ENCODE measurements around the gene CCNY. TPM values are rescaled to one million over a fixed set of nuclear protein-coding genes. Genes with fewer than 3 reads are reported as not detected.

The CCNY gene
- total and polyA plus RNA-seq, 4 donors, result 57.7 to 112 (median 76.1) TPM

GRCh38 chr10:35375091-35375765, 38.9 kb downstream of the CCNY start:
- H3K4me3 ChIP-seq (ENCODE audit: low read depth, low read length), result no peak overlapping the region
- no peak overlapping the region for H3K27ac ChIP-seq (ENCODE audit: low read depth, low read length)
- H3K36me3 ChIP-seq (ENCODE audit: control insufficient read depth, insufficient read depth, low read length), result no peaks in the 10 kb centered on the region
- no peaks in the 10 kb centered on the region for H3K27me3 ChIP-seq (ENCODE audit: control insufficient read depth, insufficient read depth, low read length)
- H3K9me3 ChIP-seq (ENCODE audit: control insufficient read depth, insufficient read depth, low read length), result no peaks in the 10 kb centered on the region
- peaks cover 4% of the 10 kb centered on the region for H3K4me1 ChIP-seq (ENCODE audit: control insufficient read depth, insufficient read depth, low read length)
- no CpG with 5 or more reads among the region's 1 CpG for WGBS (ENCODE audit: insufficient coverage)
- DNase-seq (ENCODE audit: low read depth in 4 of 6, low spot score in 6 of 6), result no peak

- H3K9me3 ChIP-seq (ENCODE audit: control insufficient read depth, insufficient read depth, low read length), result no peaks in the 10 kb centered on the region
- H3K4me1 ChIP-seq (ENCODE audit: control insufficient read depth, insufficient read depth, low read length), result peaks cover 4% of the 10 kb centered on the region
- no peak overlapping the region for H3K27ac ChIP-seq (ENCODE audit: low read depth, low read length)
- H3K36me3 ChIP-seq (ENCODE audit: control insufficient read depth, insufficient read depth, low read length), result no peaks in the 10 kb centered on the region
- DNase-seq (ENCODE audit: low read depth in 4 of 6, low spot score in 6 of 6), result no peak
- no peak overlapping the region for H3K4me3 ChIP-seq (ENCODE audit: low read depth, low read length)
- no peaks in the 10 kb centered on the region for H3K27me3 ChIP-seq (ENCODE audit: control insufficient read depth, insufficient read depth, low read length)
- WGBS (ENCODE audit: insufficient coverage), result no CpG with 5 or more reads among the region's 5 CpGs
Observed at GRCh38 chr10:35377050-35377728, 40.9 kb downstream of the CCNY start.

- Histone ChIP-seq H3K27me3 (ENCODE audit: control insufficient read depth, insufficient read depth, low read length) (no peaks in the 10 kb centered on the region), H3K27ac (ENCODE audit: low read depth, low read length) (peak overlapping the region; percentile 20), H3K9me3 (ENCODE audit: control insufficient read depth, insufficient read depth, low read length) (no peaks in the 10 kb centered on the region), H3K4me1 (ENCODE audit: control insufficient read depth, insufficient read depth, low read length) (peaks cover 4% of the 10 kb centered on the region), H3K36me3 (ENCODE audit: control insufficient read depth, insufficient read depth, low read length) (no peaks in the 10 kb centered on the region), H3K4me3 (ENCODE audit: low read depth, low read length) (no peak overlapping the region)
- WGBS (ENCODE audit: insufficient coverage), result 72% methylated on average over 7 of the region's 9 CpGs
- no peak for DNase-seq (ENCODE audit: low read depth in 4 of 6, low spot score in 6 of 6)
Observed at GRCh38 chr10:35378541-35379210, 42.4 kb downstream of the CCNY start.

- H3K27ac ChIP-seq (ENCODE audit: low read depth, low read length), result peak overlapping the region; percentile 70
- 77% methylated on average over 6 of the region's 11 CpGs for WGBS (ENCODE audit: insufficient coverage)
Observed at GRCh38 chr10:35379226-35380137, 43.2 kb downstream of the CCNY start.

GRCh38 chr10:35382096-35382495, 45.8 kb downstream of the CCNY start:
- 82% methylated on average over 8 of the region's 8 CpGs for WGBS (ENCODE audit: insufficient coverage)
- DNase-seq (ENCODE audit: low read depth in 4 of 6, low spot score in 6 of 6), result no peak
- H3K4me3 ChIP-seq (ENCODE audit: low read depth, low read length), result no peak overlapping the region
- no peaks in the 10 kb centered on the region for H3K27me3 ChIP-seq (ENCODE audit: control insufficient read depth, insufficient read depth, low read length)
- no peaks in the 10 kb centered on the region for H3K9me3 ChIP-seq (ENCODE audit: control insufficient read depth, insufficient read depth, low read length)
- no peak overlapping the region for H3K27ac ChIP-seq (ENCODE audit: low read depth, low read length)
- H3K36me3 ChIP-seq (ENCODE audit: control insufficient read depth, insufficient read depth, low read length), result no peaks in the 10 kb centered on the region
- H3K4me1 ChIP-seq (ENCODE audit: control insufficient read depth, insufficient read depth, low read length), result peaks cover 4% of the 10 kb centered on the region

More at GRCh38 chr10:35379226-35380137, 43.2 kb downstream of the CCNY start:
- peak in 2 of 6 donors; percentile 40 to 57 for DNase-seq (ENCODE audit: low read depth in 4 of 6, low spot score in 6 of 6)
- no peaks in the 10 kb centered on the region for H3K36me3 ChIP-seq (ENCODE audit: control insufficient read depth, insufficient read depth, low read length)
- peaks cover 4% of the 10 kb centered on the region for H3K4me1 ChIP-seq (ENCODE audit: control insufficient read depth, insufficient read depth, low read length)
- no peaks in the 10 kb centered on the region for H3K27me3 ChIP-seq (ENCODE audit: control insufficient read depth, insufficient read depth, low read length)
- no peaks in the 10 kb centered on the region for H3K9me3 ChIP-seq (ENCODE audit: control insufficient read depth, insufficient read depth, low read length)
- H3K4me3 ChIP-seq (ENCODE audit: low read depth, low read length), result no peak overlapping the region

- WGBS (ENCODE audit: insufficient coverage), result 95% methylated on average over 7 of the region's 10 CpGs
Observed at GRCh38 chr10:35384265-35384868, 48.1 kb downstream of the CCNY start.

GRCh38 chr10:35386594-35387174, 50.4 kb downstream of the CCNY start:
- 40% methylated on average over 4 of the region's 5 CpGs for WGBS (ENCODE audit: insufficient coverage)
- Histone ChIP-seq H3K27me3 (ENCODE audit: control insufficient read depth, insufficient read depth, low read length) (no peaks in the 10 kb centered on the region), H3K4me3 (ENCODE audit: low read depth, low read length) (no peak overlapping the region), H3K9me3 (ENCODE audit: control insufficient read depth, insufficient read depth, low read length) (no peaks in the 10 kb centered on the region), H3K36me3 (ENCODE audit: control insufficient read depth, insufficient read depth, low read length) (no peaks in the 10 kb centered on the region), H3K4me1 (ENCODE audit: control insufficient read depth, insufficient read depth, low read length) (no peaks in the 10 kb centered on the region), H3K27ac (ENCODE audit: low read depth, low read length) (no peak overlapping the region)
- peak in 2 of 6 donors; percentile 71 to 78 for DNase-seq (ENCODE audit: low read depth in 4 of 6, low spot score in 6 of 6)

More at GRCh38 chr10:35384265-35384868, 48.1 kb downstream of the CCNY start:
- Histone ChIP-seq H3K4me3 (ENCODE audit: low read depth, low read length) (no peak overlapping the region), H3K27ac (ENCODE audit: low read depth, low read length) (no peak overlapping the region), H3K4me1 (ENCODE audit: control insufficient read depth, insufficient read depth, low read length) (no peaks in the 10 kb centered on the region), H3K27me3 (ENCODE audit: control insufficient read depth, insufficient read depth, low read length) (no peaks in the 10 kb centered on the region), H3K9me3 (ENCODE audit: control insufficient read depth, insufficient read depth, low read length) (no peaks in the 10 kb centered on the region), H3K36me3 (ENCODE audit: control insufficient read depth, insufficient read depth, low read length) (no peaks in the 10 kb centered on the region)
- no peak for DNase-seq (ENCODE audit: low read depth in 4 of 6, low spot score in 6 of 6)

GRCh38 chr10:35387768-35388167, 51.5 kb downstream of the CCNY start:
- Histone ChIP-seq H3K4me1 (ENCODE audit: control insufficient read depth, insufficient read depth, low read length) (no peaks in the 10 kb centered on the region), H3K4me3 (ENCODE audit: low read depth, low read length) (no peak overlapping the region), H3K36me3 (ENCODE audit: control insufficient read depth, insufficient read depth, low read length) (no peaks in the 10 kb centered on the region), H3K9me3 (ENCODE audit: control insufficient read depth, insufficient read depth, low read length) (no peaks in the 10 kb centered on the region), H3K27me3 (ENCODE audit: control insufficient read depth, insufficient read depth, low read length) (no peaks in the 10 kb centered on the region), H3K27ac (ENCODE audit: low read depth, low read length) (no peak overlapping the region)
- DNase-seq (ENCODE audit: low read depth in 4 of 6, low spot score in 6 of 6), result no peak
- 83% methylated on average over 2 of the region's 2 CpGs for WGBS (ENCODE audit: insufficient coverage)

Data from spinal cord (tissue), 10 donors.